ENCODE measurements around the gene SPECC1.
"Not testable (repeated sequence)": the region's sequence is repeated elsewhere in the genome, so short reads cannot be mapped to it uniquely, and the experiment has no call there.

The SPECC1 gene

DNA sequence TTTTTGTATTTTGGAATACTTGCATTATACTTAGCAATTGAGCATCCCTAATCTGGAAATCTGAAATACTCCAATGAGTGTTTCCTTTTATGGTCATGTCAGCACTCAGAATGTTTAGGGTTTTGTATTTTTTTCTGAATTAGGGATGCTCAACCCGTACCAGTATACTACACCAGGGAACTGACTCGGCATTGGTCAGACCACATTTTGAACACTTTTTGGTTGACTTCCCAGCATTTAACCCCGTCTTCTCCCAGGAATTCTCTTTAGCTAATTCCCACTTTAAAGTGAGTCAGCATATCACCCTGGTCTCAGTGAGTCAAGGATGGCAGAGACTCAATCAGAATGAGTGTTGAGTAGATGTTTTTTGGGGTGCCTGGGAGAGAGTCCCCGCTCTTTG lies 177.9 kb downstream of the SPECC1 start:
- no peak for DNase-seq

DNA sequence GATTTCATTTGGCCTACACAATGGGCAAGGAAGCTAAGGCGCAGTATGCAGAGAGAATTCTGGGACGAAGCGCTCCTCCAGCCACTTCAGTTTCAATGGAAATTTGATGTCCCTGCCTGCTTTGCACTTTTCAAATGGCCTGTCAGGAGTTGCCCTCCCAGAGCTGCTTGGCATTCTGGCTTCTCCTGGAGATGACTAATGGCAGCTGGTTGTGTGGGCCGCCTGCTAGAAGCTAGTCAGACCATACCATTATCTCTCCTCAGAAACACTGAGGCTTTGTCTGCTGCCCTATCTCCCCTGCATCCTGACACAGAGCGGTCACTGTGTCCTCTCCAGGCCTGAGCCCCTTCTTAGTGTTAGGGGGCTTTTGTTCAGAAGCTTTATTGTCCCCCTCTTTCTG lies 180.1 kb downstream of the SPECC1 start:
- peak; percentile 24 for DNase-seq

DNA sequence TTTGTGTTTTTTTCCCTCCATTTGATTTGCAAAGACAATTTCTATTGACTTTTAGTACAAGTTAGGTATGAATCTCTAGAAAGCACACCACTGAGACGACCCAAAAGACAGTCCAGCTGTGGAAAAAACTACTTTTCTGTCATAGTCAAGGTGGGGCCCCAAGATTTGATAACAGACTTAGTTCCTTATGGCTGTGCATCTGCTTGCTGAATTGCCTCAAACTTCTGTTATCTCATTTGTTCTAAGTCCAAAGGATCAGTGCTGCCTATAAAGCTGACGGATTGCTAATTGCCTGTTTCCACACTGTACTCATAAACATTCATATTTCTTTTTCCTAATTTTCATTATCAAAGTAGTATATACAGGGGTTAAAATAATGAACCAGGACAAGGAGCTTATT lies 180.8 kb downstream of the SPECC1 start:
- DNase-seq = no peak

DNA sequence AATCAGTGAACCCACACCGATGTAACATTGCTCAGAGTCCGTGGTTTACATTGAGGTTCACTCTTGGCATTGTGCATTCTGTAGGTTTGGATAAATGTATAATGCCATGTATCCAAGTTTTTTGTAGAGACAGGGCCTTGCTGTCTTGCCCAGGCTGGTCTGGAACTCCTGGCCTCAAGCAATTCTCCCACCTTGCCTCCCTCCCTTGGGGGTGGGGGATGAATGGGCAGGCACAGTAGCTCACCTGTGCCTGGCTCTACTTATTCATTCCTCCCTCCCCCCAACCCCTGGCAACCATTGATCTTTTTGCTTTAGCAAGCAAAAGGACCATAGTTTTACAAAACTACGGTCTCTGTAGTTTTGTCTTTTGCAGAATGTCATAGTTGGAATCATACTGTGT lies 181.4 kb downstream of the SPECC1 start:
- no peak for DNase-seq

DNA sequence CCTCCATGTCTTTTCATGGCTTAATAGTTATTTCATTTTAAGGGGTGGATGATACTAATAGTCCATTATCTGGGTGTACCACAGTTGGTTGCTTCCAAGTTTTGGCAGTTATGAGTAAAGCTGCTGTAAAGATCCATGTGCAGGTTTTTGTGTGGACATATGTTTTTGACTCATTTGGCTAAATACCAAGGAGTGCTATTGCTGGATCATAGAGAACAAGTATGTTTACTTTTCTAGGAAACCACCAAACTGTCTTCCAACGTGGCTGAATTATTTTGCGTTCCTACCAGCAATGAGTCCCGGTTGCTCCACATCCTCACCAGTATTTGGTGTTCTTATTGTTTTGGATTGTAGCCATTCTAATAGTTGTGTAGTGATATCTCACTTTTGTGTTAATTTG lies 181.9 kb downstream of the SPECC1 start:
- DNase-seq = peak; percentile 65

DNA sequence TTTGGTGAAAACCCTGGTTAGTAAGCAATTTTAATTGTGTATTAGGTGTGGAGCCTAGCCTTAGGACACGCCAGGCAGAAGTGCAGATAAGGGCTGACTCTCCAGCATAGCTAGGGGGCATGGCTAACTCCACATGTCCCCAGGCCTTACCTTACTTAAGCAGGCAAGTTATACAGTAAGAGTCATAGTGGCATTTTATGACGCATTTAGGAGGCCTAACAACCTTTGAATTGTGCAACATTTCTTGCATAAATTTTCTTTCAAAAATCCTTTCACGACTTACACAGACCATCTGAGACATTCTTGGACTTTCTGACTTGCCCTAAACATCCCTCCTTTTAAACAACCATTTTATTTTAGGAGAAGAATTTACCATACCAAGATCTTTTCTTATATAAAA lies 187.1 kb downstream of the SPECC1 start:
- DNase-seq = not testable (repeated sequence)

DNA sequence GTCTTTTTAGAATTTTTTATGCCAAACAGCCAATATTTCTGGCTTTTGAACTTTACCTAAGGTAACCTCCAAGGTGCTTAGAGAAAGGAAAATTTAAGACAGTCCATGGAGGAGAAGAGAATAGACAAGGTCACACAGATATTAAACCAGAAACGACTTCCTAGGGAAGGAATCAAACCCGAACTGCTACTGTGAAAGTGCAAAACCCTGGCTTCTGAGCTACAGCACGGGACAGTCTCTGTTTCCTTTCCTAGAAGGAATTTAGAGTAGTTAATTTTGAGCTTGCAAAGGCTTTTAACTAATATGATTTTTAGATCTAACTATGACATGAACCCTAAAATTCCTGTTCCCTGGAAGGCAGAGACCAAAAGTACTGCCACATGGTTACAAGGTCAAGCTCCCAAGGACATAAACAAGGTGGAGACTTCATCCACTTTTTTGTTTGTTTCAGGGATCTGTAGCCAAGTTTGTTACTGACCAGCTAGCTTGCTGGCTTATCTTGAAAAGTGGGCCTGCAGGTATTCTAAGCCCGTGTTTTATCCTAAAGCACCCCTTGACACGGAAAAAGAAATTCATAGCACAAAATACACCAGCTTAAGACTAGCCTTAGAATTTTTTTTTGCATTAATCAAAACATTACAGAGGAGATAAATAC lies 188.2 kb downstream of the SPECC1 start:
- DNase-seq = no peak

DNA sequence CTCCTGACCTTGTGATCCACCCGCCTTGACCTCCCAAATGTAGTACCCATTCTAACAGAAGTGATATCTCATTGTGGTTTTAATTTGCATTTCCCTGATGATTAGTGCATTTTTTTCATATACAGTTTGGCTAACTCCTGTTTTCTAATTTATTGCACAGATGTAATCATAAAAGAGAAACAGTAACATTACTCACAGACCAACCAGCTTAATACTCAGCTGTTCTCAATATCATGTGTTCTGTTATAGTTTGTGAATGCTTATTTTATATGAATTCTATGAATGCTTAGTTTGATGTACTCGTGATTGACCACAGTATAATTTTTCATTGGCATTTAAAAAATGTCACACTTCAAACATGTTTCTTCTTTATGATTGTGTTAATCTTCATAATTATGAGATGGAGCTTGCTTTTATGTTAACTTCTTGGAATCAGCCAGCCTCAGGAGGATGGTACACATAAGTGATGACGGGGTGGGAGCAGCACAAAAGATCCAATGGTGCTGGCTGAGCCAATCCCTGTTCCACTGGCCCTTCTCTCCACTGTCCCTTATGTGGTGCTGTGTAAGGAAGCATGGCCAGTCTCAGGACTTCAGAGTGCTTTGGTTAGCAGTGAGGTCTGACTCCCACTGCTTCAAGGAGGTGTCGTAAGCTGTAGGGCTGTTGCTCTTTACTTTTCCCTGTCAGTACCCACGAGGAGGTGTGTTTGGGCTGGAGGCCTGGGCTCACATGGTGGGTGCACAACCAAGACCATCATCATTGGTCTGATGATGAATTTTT lies 191.0 kb downstream of the SPECC1 start:
- DNase-seq = no peak

DNA sequence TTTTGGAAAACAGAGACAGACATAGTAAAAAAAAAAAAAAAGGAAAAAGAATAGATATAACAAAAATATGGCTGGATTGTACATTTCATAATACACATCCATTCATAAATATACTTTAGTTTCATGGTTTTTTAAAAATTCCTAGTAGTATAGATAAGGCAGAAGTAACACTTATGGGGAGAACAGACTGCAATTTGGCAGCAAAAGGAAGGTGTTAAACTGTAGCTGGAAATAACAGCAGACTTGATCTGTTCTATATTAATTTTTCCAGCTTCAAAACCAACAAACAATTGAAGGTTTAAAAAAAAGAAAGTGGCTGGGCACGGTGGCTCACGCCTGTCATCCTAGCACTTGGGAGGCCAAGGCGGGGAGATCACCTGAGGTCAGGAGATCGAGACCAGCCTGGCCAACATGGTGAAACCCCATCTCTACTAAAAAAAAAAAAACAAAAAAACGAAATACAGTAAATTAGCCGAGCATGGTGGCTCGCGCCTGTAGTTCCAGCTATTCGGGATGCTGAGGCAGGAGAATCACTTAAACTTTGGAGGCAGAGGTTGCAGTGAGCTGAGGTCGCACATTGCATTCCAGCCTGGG lies 191.8 kb downstream of the SPECC1 start:
- DNase-seq = no peak

DNA sequence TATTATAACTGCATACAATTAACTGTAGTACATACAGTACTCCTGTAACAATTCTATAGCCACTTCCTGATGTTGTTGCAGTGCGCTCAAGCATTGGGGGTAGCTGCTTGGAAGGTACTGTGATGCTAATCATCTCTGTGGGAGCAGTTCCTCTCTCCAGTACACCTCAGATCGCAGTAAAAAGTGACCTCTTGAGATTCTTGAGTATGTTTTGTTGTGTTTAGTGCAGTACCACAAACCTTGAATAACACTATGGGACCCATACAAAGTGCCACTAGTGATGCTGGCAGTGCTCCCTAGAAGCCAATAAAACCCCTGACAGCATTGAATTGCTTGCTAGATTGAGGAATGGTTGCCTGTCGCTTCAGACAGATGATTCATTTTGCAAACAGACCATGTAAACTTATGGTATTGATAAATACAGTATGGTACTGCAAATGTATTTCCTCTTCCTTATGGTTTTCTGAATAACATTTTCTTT lies 193.0 kb downstream of the SPECC1 start:
- DNase-seq = no peak

DNA sequence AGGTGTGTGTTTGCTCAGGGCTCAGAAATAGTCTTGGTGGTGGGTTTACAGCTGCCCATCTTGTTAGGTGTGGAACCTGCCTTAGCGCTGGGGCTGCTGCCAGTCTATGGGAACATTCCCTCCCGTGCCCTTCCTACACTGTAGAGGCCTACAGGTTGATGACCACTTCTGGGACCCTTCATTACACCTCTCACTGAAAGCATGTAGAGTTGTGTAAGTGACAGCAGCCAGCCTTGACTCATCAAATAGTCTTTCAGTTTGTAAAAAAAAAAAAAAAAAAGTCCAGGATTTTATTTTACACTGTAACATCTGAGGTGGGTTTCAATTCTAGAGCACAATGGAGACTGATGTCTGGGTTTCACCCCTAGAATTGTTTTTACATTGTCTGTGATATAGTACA lies 193.9 kb downstream of the SPECC1 start:
- no peak for DNase-seq

DNA sequence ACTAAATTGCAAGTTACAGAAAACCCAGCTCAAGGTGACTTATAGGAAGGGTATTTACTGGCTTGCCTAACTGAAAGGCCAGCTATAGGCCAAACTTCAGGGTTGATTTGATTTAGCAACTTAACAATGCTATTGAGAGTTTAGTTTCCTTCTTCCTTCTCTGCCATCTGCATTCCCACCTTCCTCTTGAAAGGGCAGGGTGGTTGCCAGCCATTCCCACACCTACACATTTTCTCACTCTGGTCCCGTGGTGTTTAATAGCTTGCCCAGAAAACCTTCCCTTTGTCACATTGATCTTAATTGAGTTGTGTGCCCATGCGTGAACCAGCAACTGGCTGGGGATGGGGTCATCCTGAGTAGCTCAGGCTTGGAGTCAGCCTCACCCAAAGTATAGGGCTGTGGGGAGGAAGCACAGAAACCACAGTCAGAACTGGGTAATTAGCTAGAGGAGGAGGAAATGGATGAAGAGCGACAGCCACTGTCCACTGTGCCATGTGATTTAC lies 194.7 kb downstream of the SPECC1 start:
- no peak for DNase-seq

DNA sequence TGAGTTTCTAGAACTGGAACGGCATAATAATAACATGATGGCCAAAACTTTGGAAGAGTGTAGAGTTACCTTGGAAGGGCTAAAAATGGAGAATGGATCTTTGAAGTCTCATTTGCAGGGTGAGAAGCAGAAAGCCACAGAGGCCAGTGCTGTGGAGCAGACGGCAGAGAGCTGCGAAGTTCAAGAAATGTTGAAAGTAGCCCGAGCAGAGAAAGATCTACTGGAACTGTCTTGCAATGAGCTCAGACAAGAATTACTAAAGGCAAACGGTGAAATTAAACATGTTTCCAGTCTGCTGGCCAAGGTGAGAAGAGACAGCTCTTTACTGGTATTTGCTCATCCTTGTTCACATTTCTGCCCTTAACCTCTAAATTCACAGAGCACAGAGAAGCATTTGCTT lies 196.4 kb downstream of the SPECC1 start:
- DNase-seq = no peak

DNA sequence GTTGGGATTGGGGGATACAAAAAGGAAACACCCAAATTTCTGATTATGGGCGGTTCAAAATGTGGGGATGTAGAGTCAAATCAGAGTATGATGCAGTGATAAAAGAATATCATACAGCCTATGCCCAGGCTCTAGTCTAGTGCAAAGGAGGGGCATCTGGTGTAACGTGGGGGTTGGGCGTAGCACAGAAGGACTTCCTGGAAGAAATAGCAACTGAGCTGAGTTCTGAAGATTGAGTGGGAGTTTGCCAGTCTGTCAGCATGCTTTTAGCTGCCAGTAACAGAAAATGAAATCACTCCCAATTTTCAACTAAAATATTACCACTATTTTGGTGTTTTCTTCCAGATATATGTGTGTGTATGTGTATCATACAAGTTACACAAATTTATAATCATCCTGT lies 196.9 kb downstream of the SPECC1 start:
- DNase-seq = no peak

DNA sequence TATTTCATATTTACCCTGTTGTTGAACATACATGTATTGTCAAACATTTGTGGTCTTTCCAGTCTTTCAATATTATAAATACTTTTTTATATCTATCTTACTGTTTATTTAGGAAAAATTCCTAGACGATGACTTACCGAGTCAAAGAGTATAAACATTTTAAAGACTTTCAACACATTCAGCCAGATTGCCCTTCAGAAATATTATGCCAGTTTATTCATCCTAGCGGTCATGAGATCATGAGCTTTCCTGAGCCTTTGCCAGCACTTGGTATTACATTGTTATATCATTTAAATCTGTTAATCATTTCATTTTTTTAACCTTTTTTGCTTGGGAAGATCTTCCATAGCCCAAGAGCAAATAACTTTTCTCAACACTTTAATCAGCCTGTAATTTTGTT lies 197.4 kb downstream of the SPECC1 start:
- no peak for DNase-seq

DNA sequence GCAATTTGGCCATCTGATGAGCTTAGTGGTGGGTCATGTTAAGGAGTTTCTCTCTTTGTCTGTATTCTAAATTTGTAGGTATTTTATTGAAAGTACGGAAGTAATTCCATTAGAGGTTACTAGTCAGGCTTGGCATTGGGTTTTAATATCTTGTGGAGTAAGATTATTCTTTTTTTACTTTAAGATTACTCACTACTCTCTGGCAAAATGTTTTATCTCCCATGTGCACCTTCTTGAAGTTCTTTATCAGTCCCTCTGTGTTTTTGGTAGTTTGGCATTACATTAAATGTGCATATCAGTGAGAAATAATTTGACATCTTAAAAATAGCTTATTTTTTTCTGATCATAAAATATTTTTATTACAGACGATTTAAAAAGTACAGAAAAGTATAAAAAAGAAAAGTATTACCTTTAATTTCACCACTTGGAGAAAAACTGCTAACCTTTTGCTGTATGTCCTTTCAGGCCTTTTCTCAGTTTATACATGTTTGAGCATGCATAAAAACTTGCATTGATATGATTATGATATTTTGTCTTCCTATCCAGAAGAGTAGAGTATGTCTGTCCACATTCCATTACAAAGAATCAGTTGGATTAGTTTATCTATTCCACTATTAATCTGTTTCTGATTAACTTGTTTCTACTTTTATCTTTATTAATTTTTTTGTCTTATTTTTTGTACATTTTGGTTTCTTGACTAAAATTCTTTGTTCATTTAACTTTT lies 198.3 kb downstream of the SPECC1 start:
- DNase-seq = no peak

DNA sequence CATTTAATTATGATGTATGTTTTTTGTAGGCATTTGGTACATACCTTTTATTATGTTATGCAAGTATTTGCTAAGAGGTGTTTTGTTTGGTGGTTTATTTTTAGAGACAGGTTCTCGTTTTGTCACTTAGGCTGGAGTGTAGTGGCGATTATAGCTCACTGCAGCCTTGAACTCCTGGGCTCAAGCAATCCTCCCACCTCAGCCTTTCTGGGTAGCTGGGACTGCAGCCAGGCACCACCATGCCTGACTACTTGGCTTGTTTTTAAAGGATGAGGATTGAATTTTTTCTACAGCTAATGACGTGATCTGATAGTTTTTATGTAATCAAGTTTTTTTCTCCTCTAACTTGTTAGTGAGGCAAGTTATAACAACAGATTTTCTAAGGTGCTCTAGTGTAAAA lies 199.6 kb downstream of the SPECC1 start:
- DNase-seq = no peak

DNA sequence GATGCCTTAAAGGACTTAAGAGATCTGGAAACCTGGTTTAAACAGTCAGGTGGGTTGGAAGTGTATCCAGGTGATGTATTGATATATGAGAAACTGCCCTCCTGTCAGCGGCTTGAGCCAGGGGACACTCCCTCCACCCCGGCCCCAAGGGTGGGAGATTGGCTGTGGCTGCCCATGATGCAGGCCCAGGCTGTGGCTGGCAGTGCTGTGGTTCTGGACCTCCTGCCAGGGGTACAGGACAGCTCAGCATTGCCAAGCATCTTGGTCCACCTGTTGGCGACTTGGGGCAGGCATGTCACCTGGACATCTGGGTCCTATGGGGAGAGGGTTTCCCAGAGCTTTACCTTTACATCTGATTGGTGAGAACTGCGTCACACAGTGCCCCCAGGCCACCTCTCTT lies 201.0 kb downstream of the SPECC1 start:
- no peak for DNase-seq

DNA sequence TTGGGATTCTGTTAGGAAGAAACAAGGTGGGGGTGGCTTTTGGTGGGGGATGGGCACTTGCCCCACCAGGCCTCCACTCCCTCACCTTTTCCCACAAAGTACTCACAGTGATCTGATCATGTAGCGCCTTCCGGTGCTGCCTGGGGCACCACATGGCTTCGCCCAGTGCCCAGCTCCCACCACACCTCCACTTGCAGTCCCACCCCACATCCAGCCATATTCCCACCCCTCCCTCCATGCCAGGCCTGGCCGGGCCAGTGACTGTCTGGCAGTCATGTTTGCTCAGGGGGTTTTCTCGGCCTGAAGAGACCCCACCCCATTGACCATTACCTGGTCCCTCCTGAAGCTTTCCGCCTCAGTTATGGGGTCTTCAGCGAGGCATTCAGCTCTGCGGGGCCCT lies 201.5 kb downstream of the SPECC1 start:
- DNase-seq = no peak

DNA sequence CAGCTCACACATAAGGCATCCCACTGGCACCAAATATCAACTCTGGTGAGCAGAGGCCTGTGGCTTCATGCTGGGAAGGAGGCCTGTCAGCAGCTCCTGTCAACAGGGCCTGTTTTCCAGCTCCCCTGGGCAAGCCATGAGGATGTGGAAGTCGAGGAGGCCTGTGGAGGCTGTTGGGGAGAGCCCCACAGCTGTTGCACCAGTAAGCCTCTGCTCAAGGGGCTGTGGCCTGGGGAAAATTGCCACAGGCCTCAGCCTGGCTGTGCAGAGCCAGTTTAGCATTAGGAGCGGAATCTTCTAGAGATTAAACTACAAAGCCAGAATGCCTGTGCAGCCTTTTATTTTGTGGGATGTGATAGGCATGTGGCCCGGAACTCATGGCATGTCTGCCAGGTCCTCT lies 202.1 kb downstream of the SPECC1 start:
- DNase-seq = no peak

DNA sequence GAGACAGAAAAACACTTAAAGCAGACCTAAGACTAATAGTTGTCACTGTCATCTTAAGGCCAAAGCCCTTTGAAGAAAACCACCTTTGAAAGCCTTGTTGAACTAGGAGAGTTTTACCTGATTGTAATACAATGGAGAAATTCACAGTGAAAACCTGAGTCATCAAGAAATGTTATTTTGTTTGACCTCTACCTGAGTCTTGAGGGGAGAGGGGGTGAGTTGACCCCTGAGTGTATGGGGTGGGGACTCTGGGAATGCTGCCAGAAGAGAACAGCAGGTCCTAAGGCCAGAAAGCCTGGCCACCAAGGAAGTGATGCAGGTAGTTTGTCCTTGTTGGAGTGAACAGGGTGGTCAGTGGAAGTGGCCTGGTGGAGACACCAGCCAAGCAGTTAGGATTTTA lies 204.3 kb downstream of the SPECC1 start:
- no peak for DNase-seq

DNA sequence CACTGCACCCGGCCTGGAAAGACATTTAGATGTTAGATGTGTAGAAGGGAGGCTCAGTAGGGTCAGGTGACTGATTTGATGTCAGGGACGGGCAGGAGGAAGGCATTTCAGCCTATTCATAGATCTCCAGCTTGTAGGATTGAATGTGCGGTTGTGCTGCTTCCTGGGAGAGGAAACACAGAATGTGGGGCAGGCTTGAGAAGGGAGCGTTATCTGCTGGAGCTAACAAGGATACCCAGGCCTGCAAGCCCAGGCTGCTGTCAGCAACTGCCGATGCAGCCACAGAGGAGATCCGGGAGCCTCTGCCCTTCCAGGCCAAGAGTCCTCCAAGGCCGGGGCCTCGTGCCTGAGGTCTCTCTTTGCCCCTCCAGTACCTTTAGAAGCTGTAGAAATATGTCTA lies 205.6 kb downstream of the SPECC1 start:
- DNase-seq = no peak

DNA sequence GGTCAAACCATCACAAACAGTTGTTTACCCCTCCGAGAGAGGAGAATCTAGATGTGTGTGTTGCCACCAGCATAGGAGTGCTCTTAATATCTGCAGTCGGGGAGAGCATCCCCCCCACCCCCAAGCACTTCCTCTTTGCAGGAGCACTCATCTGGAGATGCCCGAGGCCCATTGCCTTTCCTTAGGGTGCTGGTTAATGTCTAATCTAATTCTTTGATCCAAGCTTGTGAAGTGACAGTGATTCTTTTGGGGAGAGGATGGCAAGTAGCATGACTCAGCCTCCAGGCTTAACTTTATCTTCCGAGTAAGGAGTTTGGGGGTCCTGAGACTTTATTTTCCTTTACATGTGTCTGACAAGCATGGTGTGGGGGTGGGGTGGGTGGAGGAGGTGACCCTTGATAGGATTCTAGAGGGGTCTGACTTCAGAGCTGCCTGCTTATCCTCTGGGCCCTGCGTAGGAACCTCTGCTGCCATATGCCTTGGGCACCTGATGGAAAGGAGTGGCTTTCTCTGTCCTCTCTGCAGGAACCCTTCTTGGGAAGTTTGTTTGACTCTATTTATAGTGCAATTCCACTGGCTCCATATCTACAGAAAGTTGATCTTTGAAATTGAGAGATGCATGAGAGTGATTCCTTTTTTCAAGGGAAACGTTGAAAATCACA lies 207.1 kb downstream of the SPECC1 start:
- DNase-seq = no peak
